ENCODE results near the gene IMPDH1. TPM values are rescaled to one million over a fixed set of nuclear protein-coding genes. Genes with fewer than 3 reads are reported as not detected.
A peak's percentile ranks its signal among the peaks of the same experiment; 100 is the strongest.

The IMPDH1 gene
- total and polyA plus RNA-seq, 4 experiments from 2014 or later: 43.0 to 55.9 (median 48.7) TPM

- Histone ChIP-seq H3K4me3 (ENCODE audit: low read length in 2 of 2) (no peak overlapping the region), H3K27ac (ENCODE audit: low read depth, low read length) (no peak overlapping the region), H3K27me3 (ENCODE audit: insufficient read depth, low read length) (no peaks in the 10 kb centered on the region), H3K9me3 (ENCODE audit: control insufficient read depth in 1 of 2, low read length in 2 of 2) (no peaks in the 10 kb centered on the region), H3K36me3 (ENCODE audit: insufficient read depth, low read length) (peaks cover 49% of the 10 kb centered on the region), H3K4me1 (ENCODE audit: insufficient read depth, low read length) (no peaks in the 10 kb centered on the region)
- H3K27ac Mint-ChIP-seq: no peak overlapping the region
- H3K36me3 Mint-ChIP-seq: peaks cover 12 to 46% of the 10 kb centered on the region in 2 donors
- peaks cover 0 to 4% (median 0%) of the 10 kb centered on the region in 4 donors for H3K4me1 Mint-ChIP-seq
- ChIA-PET CTCF (ENCODE audit: partially characterized antibody) (interaction anchor here (1.0 to 1.3 kb wide), 5 partner anchors 30 to 66 kb away, joined by 3 to 10 read pairs (median 4); no protein-coding TSS in a partner anchor), POLR2A (ENCODE audit: partially characterized antibody) (no interaction called here)
- H3K9me3 Mint-ChIP-seq: no peaks in the 10 kb centered on the region
- no peak for DNase-seq
- intact Hi-C loops (cut with micrococcal nuclease): no loop called here
- H3K4me3 Mint-ChIP-seq: no peak overlapping the region
- no peaks in the 10 kb centered on the region for H3K27me3 Mint-ChIP-seq
Observed at GRCh38 chr7:128394904-128395496, 14.8 kb downstream of the IMPDH1 start.

GRCh38 chr7:128393526-128394330 lies 16.1 kb downstream of the IMPDH1 start:
- H3K9me3 ChIP-seq (ENCODE audit: control insufficient read depth in 1 of 2, low read length in 2 of 2): no peaks in the 10 kb centered on the region
- H3K27ac ChIP-seq (ENCODE audit: low read depth, low read length): no peak overlapping the region
- ChIA-PET CTCF (ENCODE audit: partially characterized antibody) (interaction anchor here (1.0 to 10.6 kb wide), 7 partner anchors 9 to 68 kb away, joined by 3 to 186 read pairs (median 4); partner anchors contain the start of gene RBM28), POLR2A (ENCODE audit: partially characterized antibody) (no interaction called here)
- Mint-ChIP-seq H3K27ac (no peak overlapping the region), H3K4me3 (no peak overlapping the region), H3K27me3 (no peaks in the 10 kb centered on the region), H3K4me1 (peaks cover 0 to 4% (median 0%) of the 10 kb centered on the region in 4 donors), H3K9me3 (no peaks in the 10 kb centered on the region), H3K36me3 (peaks cover 12 to 41% of the 10 kb centered on the region in 2 donors)
- H3K4me1 ChIP-seq (ENCODE audit: insufficient read depth, low read length): no peaks in the 10 kb centered on the region
- H3K27me3 ChIP-seq (ENCODE audit: insufficient read depth, low read length): no peaks in the 10 kb centered on the region
- intact Hi-C loops (cut with micrococcal nuclease): no loop called here
- DNase-seq: no peak
- peaks cover 49% of the 10 kb centered on the region for H3K36me3 ChIP-seq (ENCODE audit: insufficient read depth, low read length)
- H3K4me3 ChIP-seq (ENCODE audit: low read length in 2 of 2): no peak overlapping the region

- no peaks in the 10 kb centered on the region for H3K9me3 ChIP-seq (ENCODE audit: control insufficient read depth in 1 of 2, low read length in 2 of 2)
- H3K4me1 ChIP-seq (ENCODE audit: insufficient read depth, low read length): no peaks in the 10 kb centered on the region
- Mint-ChIP-seq H3K4me1 (peaks cover 0 to 4% (median under 1%) of the 10 kb centered on the region in 4 donors), H3K4me3 (no peak overlapping the region), H3K9me3 (no peaks in the 10 kb centered on the region), H3K36me3 (peaks cover 6 to 31% of the 10 kb centered on the region in 2 donors), H3K27me3 (no peaks in the 10 kb centered on the region), H3K27ac (no peak overlapping the region)
- no peak overlapping the region for H3K4me3 ChIP-seq (ENCODE audit: low read length in 2 of 2)
- ChIA-PET CTCF (ENCODE audit: partially characterized antibody) (interaction anchor here (1.0 to 10.6 kb wide), 5 partner anchors 11 to 69 kb away, joined by 3 to 186 read pairs (median 4); partner anchors contain the start of gene RBM28), POLR2A (ENCODE audit: partially characterized antibody) (no interaction called here)
- H3K36me3 ChIP-seq (ENCODE audit: insufficient read depth, low read length): peaks cover 41% of the 10 kb centered on the region
- intact Hi-C loops (cut with micrococcal nuclease): no loop called here
- no peaks in the 10 kb centered on the region for H3K27me3 ChIP-seq (ENCODE audit: insufficient read depth, low read length)
- no peak for DNase-seq
- H3K27ac ChIP-seq (ENCODE audit: low read depth, low read length): no peak overlapping the region
Observed at GRCh38 chr7:128392446-128393327, 17.1 kb downstream of the IMPDH1 start.

- Histone ChIP-seq H3K9me3 (ENCODE audit: control insufficient read depth in 1 of 2, low read length in 2 of 2) (no peaks in the 10 kb centered on the region), H3K27ac (ENCODE audit: low read depth, low read length) (no peak overlapping the region), H3K27me3 (ENCODE audit: insufficient read depth, low read length) (no peaks in the 10 kb centered on the region), H3K4me3 (ENCODE audit: low read length in 2 of 2) (no peak overlapping the region), H3K36me3 (ENCODE audit: insufficient read depth, low read length) (peaks cover 32% of the 10 kb centered on the region), H3K4me1 (ENCODE audit: insufficient read depth, low read length) (no peaks in the 10 kb centered on the region)
- ChIA-PET CTCF (ENCODE audit: partially characterized antibody) (interaction anchor here (1.1 to 10.6 kb wide), 8 partner anchors 9 to 70 kb away, joined by 3 to 186 read pairs (median 6); partner anchors contain the start of gene RBM28), POLR2A (ENCODE audit: partially characterized antibody) (interaction anchor here (1.1 kb wide), 1 partner anchor 33 kb away, joined by 3 read pairs; no protein-coding TSS in a partner anchor)
- no peak overlapping the region for H3K4me3 Mint-ChIP-seq
- H3K4me1 Mint-ChIP-seq: peaks cover 0 to 4% (median under 1%) of the 10 kb centered on the region in 4 donors
- H3K9me3 Mint-ChIP-seq: no peaks in the 10 kb centered on the region
- peaks cover 2 to 22% of the 10 kb centered on the region in 2 donors for H3K36me3 Mint-ChIP-seq
- intact Hi-C loops (cut with micrococcal nuclease): no loop called here
- DNase-seq: no peak
- no peaks in the 10 kb centered on the region for H3K27me3 Mint-ChIP-seq
- H3K27ac Mint-ChIP-seq: no peak overlapping the region
Observed at GRCh38 chr7:128391805-128392204, 18.0 kb downstream of the IMPDH1 start.

- H3K36me3 Mint-ChIP-seq: peaks cover 0 to 14% of the 10 kb centered on the region in 2 donors
- peak overlapping the region in 1 of 7 donors; percentile 3 for H3K27ac Mint-ChIP-seq
- CTCF ChIA-PET (ENCODE audit: partially characterized antibody): interaction anchor here (0.8 to 10.6 kb wide), 10 partner anchors 10 to 70 kb away, joined by 3 to 186 read pairs (median 4); partner anchors contain the start of gene RBM28
- H3K9me3 ChIP-seq (ENCODE audit: control insufficient read depth in 1 of 2, low read length in 2 of 2): no peaks in the 10 kb centered on the region
- no peaks in the 10 kb centered on the region for H3K9me3 Mint-ChIP-seq
- intact Hi-C loops (cut with micrococcal nuclease): no loop called here
- no peak overlapping the region for H3K27ac ChIP-seq (ENCODE audit: low read depth, low read length)
- DNase-seq: no peak
- H3K4me3 ChIP-seq (ENCODE audit: low read length in 2 of 2): no peak overlapping the region
- no peaks in the 10 kb centered on the region for H3K27me3 Mint-ChIP-seq
- H3K27me3 ChIP-seq (ENCODE audit: insufficient read depth, low read length): no peaks in the 10 kb centered on the region
- peaks cover 24% of the 10 kb centered on the region for H3K36me3 ChIP-seq (ENCODE audit: insufficient read depth, low read length)
- no peaks in the 10 kb centered on the region for H3K4me1 ChIP-seq (ENCODE audit: insufficient read depth, low read length)
- H3K4me1 Mint-ChIP-seq: peaks cover 0 to 4% (median under 1%) of the 10 kb centered on the region in 4 donors
- POLR2A ChIA-PET (ENCODE audit: partially characterized antibody): interaction anchor here (1.1 kb wide), 1 partner anchor 34 kb away, joined by 3 read pairs; no protein-coding TSS in a partner anchor
- no peak overlapping the region for H3K4me3 Mint-ChIP-seq
Observed at GRCh38 chr7:128390871-128391565, 18.8 kb downstream of the IMPDH1 start.

- Mint-ChIP-seq H3K9me3 (no peaks in the 10 kb centered on the region), H3K4me3 (peak overlapping the region in 1 of 8 donors; percentile 18), H3K4me1 (peaks cover 0 to 4% (median under 1%) of the 10 kb centered on the region in 4 donors), H3K36me3 (peaks cover 0 to 8% of the 10 kb centered on the region in 2 donors), H3K27ac (no peak overlapping the region), H3K27me3 (no peaks in the 10 kb centered on the region)
- Histone ChIP-seq H3K9me3 (ENCODE audit: control insufficient read depth in 1 of 2, low read length in 2 of 2) (no peaks in the 10 kb centered on the region), H3K4me1 (ENCODE audit: insufficient read depth, low read length) (no peaks in the 10 kb centered on the region), H3K27ac (ENCODE audit: low read depth, low read length) (no peak overlapping the region), H3K4me3 (ENCODE audit: low read length in 2 of 2) (no peak overlapping the region), H3K27me3 (ENCODE audit: insufficient read depth, low read length) (no peaks in the 10 kb centered on the region), H3K36me3 (ENCODE audit: insufficient read depth, low read length) (peaks cover 14% of the 10 kb centered on the region)
- intact Hi-C loops (cut with micrococcal nuclease): loop anchor here (5.0 kb wide), 1 partner anchor 38 kb away; no protein-coding TSS in a partner anchor
- POLR2A ChIA-PET (ENCODE audit: partially characterized antibody): no interaction called here
- DNase-seq: no peak
- CTCF ChIA-PET (ENCODE audit: partially characterized antibody): interaction anchor here (0.7 to 10.6 kb wide), 11 partner anchors 8 to 681 kb away, joined by 3 to 186 read pairs (median 6); partner anchors contain the start of gene RBM28
Observed at GRCh38 chr7:128389618-128390329, 20.0 kb downstream of the IMPDH1 start.
